GM23248 (cell line): ENCODE data around the gene ZNF148.

Experiments used
- EZH2 ChIP-seq: fragments of 200-600 bp; sonication (generic); IDR thresholded peaks from 2 replicates; pipeline ENCODE4 v1.6.1; 2018; ENCODE audit warnings: antibody characterized with exemption, mild to moderate bottlenecking; ENCODE audit not compliant: insufficient read depth, poor library complexity, severe bottlenecking
- EZH2phosphoT487 ChIP-seq: fragments of 200-600 bp; sonication (generic); IDR thresholded peaks from 2 replicates; pipeline ENCODE4 v1.6.1; 2018; ENCODE audit warnings: antibody characterized with exemption, moderate library complexity, mild to moderate bottlenecking, low read depth; ENCODE audit not compliant: insufficient read depth

DNA sequence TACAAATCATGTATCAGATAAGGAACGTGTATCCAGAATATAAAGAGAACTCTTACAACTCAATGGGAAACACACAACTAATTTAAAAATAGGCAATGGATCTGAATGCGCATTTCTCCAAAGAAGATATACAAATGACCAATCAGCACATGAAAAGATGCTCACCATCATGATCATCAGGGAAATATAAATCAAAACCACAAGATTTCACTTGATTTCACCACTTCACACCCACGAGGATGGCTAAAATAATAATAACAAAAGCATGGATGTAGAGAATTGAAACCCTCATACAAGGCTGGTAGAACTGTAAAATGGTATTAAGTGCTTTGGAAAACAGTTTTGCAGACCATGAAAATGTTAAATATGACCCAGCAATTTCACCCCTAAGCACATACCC is 135.9 kb downstream of the ZNF148 start:
- TF ChIP-seq EZH2phosphoT487 (no peak), EZH2 (no peak)
